ENCODE results near the gene C5orf22. TPM values are rescaled to one million over a fixed set of nuclear protein-coding genes. Genes with fewer than 3 reads are reported as not detected.

C5orf22 gene
- total and polyA plus RNA-seq, 2 of the 13 experiments (the other 11 are each of a cell fraction or from before 2014, with no cell fraction given), result 14.0 to 21.5 TPM

DNA sequence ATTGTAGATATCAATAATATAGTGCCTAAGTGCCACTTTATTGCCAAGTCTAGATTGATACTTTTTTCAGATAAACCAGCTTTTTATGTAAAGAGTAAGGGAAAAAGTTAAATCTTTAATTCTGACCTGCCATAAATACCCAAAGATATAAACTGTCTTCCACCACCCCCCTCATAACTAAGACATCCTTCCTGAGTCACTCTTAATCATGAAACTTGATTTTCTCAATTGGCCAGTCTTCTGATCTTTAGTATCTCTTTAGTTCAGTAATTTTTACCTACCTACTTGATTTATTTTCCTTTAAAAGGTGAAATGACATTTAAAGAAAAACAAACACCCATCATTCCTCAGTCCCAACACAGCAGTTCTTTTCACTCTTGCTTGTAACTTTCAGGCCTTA lies 21.8 kb downstream of the C5orf22 start (continued):
- TF ChIP-seq THAP7 (CRISPR knock-in tag; IDR thresholded peaks at IDR 0.05), result no peak
- TF ChIP-seq, protein P1, sequence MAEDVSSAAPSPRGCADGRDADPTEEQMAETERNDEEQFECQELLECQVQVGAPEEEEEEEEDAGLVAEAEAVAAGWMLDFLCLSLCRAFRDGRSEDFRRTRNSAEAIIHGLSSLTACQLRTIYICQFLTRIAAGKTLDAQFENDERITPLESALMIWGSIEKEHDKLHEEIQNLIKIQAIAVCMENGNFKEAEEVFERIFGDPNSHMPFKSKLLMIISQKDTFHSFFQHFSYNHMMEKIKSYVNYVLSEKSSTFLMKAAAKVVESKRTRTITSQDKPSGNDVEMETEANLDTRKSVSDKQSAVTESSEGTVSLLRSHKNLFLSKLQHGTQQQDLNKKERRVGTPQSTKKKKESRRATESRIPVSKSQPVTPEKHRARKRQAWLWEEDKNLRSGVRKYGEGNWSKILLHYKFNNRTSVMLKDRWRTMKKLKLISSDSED (CRISPR knock-in tag; IDR thresholded peaks at IDR 0.05), result no peak
- no peak for TF ChIP-seq GZF1 (CRISPR knock-in tag; IDR thresholded peaks at IDR 0.05)
- no peak for TF ChIP-seq TARDBP (CRISPR knock-in tag; IDR thresholded peaks at IDR 0.05)
- TF ChIP-seq FLYWCH1 (CRISPR knock-in tag; IDR thresholded peaks at IDR 0.05), result no peak
- no peak for TF ChIP-seq ZNF468 (CRISPR knock-in tag; IDR thresholded peaks at IDR 0.05)
- no peak for TF ChIP-seq ZNF446 (CRISPR knock-in tag; IDR thresholded peaks at IDR 0.05)
- no peak for TF ChIP-seq SRSF1 (optimal IDR thresholded peaks at IDR 0.05; ENCODE audit: low read depth, low read length)
- TF ChIP-seq ZNF101 (CRISPR knock-in tag; IDR thresholded peaks at IDR 0.05; ENCODE audit: borderline replicate concordance, low read depth), result no peak
- no peak for TF ChIP-seq ZBED4 (CRISPR knock-in tag; IDR thresholded peaks at IDR 0.05; ENCODE audit: borderline replicate concordance)
- TF ChIP-seq, protein P2, sequence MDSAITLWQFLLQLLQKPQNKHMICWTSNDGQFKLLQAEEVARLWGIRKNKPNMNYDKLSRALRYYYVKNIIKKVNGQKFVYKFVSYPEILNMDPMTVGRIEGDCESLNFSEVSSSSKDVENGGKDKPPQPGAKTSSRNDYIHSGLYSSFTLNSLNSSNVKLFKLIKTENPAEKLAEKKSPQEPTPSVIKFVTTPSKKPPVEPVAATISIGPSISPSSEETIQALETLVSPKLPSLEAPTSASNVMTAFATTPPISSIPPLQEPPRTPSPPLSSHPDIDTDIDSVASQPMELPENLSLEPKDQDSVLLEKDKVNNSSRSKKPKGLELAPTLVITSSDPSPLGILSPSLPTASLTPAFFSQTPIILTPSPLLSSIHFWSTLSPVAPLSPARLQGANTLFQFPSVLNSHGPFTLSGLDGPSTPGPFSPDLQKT (CRISPR knock-in tag; IDR thresholded peaks at IDR 0.05; ENCODE audit: borderline replicate concordance), result no peak
